GM12878 (cell line): ENCODE results near the gene HIBCH. TPM values are rescaled to one million over a fixed set of nuclear protein-coding genes. Genes with fewer than 3 reads are reported as not detected.

Experiments used
- ATAC-seq: fragments of 200-7000 bp; cut with Tn5 transposase; 3 replicates; pipeline ENCODE4 v1.9.1; 2020; ENCODE audit warnings: mild to moderate bottlenecking, moderate library complexity
- BruUV-seq: library from RNA; stranded (reverse); fragments of 400-500 nt; replicated peaks from 2 replicates; lab custom pipeline; 2021; lab: Mats Ljungman, UMichigan
- CTCF ChIA-PET: fragments of 300-600 bp; sonication (Branson Sonifier 250); formaldehyde crosslinking; extraction: SDS; loops from one replicate; lab custom pipeline; 2021; ENCODE audit warnings: inconsistent platforms; lab: Yijun Ruan, JAX
- POLR2A ChIA-PET: fragments of 350-600 bp; formaldehyde crosslinking; extraction: SDS; loops from one replicate; lab custom pipeline; 2021; ENCODE audit warnings: inconsistent platforms; lab: Charles Lee
- RAD21 ChIA-PET: fragments of 300-600 bp; sonication (Branson Sonifier 250); formaldehyde crosslinking; loops from one replicate; lab custom pipeline; 2023; ENCODE audit warnings: antibody characterized with exemption; ENCODE audit not compliant: unreplicated experiment; lab: Charles Lee
- SMC1A ChIA-PET: fragments of 300-600 bp; sonication (Branson Sonifier 250); formaldehyde crosslinking; loops from one replicate; lab custom pipeline; 2023; ENCODE audit not compliant: unreplicated experiment, uncharacterized antibody; lab: Charles Lee
- DNase-seq: peaks from one replicate; pipeline ENCODE4 v3.0.0-alpha.2; 2011; ENCODE audit warnings: low read depth, low spot score
- FAIRE-seq: peaks from 3 replicates; lab custom pipeline; 2011; peaks lifted over from hg19 to GRCh38; lab: Jason Lieb, UNC
- H2AFZ ChIP-seq: 2 replicates; pipeline ENCODE4 v1.6.0; 2011; ENCODE audit warnings: low read depth, low read length, control low read depth; ENCODE audit not compliant: control insufficient read depth
- H3K27ac ChIP-seq: 2 replicates; pipeline ENCODE4 v1.5.1; 2011; ENCODE audit warnings: control low read depth; ENCODE audit not compliant: control insufficient read depth, insufficient read depth
- H3K27me3 ChIP-seq, 2 experiments: replicated peaks in 1 of 2; 2 replicates each; pipeline versions ENCODE4 v1.6.0 to v1.6.1; 2011; ENCODE audit warnings: low read length in 1 of 2; ENCODE audit not compliant: control insufficient read depth in 2 of 2, insufficient read depth in 2 of 2
- H3K36me3 ChIP-seq, 2 experiments: 2 replicates each; pipeline ENCODE4 v1.5.1; 2011; ENCODE audit warnings: low read length in 1 of 2; ENCODE audit not compliant: control insufficient read depth in 2 of 2, insufficient read depth in 2 of 2
- H3K4me1 ChIP-seq: 2 replicates; pipeline ENCODE4 v1.6.1; 2011; ENCODE audit warnings: mild to moderate bottlenecking, low read length, moderate library complexity, mixed read lengths; ENCODE audit not compliant: control insufficient read depth, insufficient read depth
- H3K4me2 ChIP-seq: 2 replicates; pipeline ENCODE4 v1.6.0; 2011; ENCODE audit warnings: control low read depth; ENCODE audit not compliant: control insufficient read depth, insufficient read depth
- H3K4me3 ChIP-seq: fragments of 200-600 bp; sonication (generic); 2 replicates; pipeline ENCODE4 v1.5.1; 2016
- H3K79me2 ChIP-seq: 2 replicates; pipeline ENCODE4 v1.6.0; 2011; ENCODE audit warnings: low read length; ENCODE audit not compliant: control insufficient read depth, insufficient read depth
- H3K9ac ChIP-seq: 2 replicates; pipeline ENCODE4 v1.8.0; 2011; ENCODE audit warnings: low read length, control low read depth, mixed read lengths; ENCODE audit not compliant: control insufficient read depth, insufficient read depth
- H3K9me3 ChIP-seq: replicated peaks from 3 replicates; pipeline ENCODE4 v1.5.1; 2011; ENCODE audit warnings: mild to moderate bottlenecking, low read length; ENCODE audit not compliant: control insufficient read depth, insufficient read depth
- H4K20me1 ChIP-seq: 2 replicates; pipeline ENCODE4 v1.6.0; 2011; ENCODE audit not compliant: control insufficient read depth, insufficient read depth
- ATF7 ChIP-seq: fragments of 450-650 bp; IDR thresholded peaks from 2 replicates; pipeline ENCODE4 v1.6.1; 2016; ENCODE audit warnings: low read depth, mild to moderate bottlenecking
- DPF2 ChIP-seq: fragments of 450-650 bp; IDR thresholded peaks from 2 replicates; pipeline ENCODE4 v1.6.1; 2017; ENCODE audit warnings: mild to moderate bottlenecking
- JUNB ChIP-seq: IDR thresholded peaks from 2 replicates; pipeline ENCODE4 v1.6.1; 2016; ENCODE audit warnings: antibody characterized with exemption, mild to moderate bottlenecking
- JUND ChIP-seq: IDR thresholded peaks from 2 replicates; pipeline ENCODE4 v1.6.1; 2012; ENCODE audit warnings: low read depth, mild to moderate bottlenecking, low read length, improper control_type of control experiment, moderate library complexity
- NFYB ChIP-seq: IDR thresholded peaks from 2 replicates; pipeline ENCODE4 v1.6.1; 2011; ENCODE audit warnings: low read depth, mild to moderate bottlenecking, low read length, improper control_type of control experiment, moderate library complexity; ENCODE audit not compliant: insufficient read depth
- POLR2AphosphoS2 ChIP-seq: IDR thresholded peaks from 2 replicates; pipeline ENCODE4 v1.6.1; 2011; ENCODE audit warnings: low read depth, mild to moderate bottlenecking, low read length, improper control_type of control experiment, moderate library complexity
- RUNX3 ChIP-seq: IDR thresholded peaks from 2 replicates; pipeline ENCODE4 v1.6.1; 2012; ENCODE audit warnings: low read length, inconsistent platforms
- SIX5 ChIP-seq: IDR thresholded peaks from 2 replicates; pipeline ENCODE4 v1.6.1; 2011; ENCODE audit warnings: mild to moderate bottlenecking, low read depth, low read length, moderate library complexity; ENCODE audit not compliant: severe bottlenecking
- SP1 ChIP-seq: IDR thresholded peaks from one replicate; pipeline ENCODE4 v1.6.1; 2011; ENCODE audit warnings: low read depth, low read length
- WRNIP1 ChIP-seq: IDR thresholded peaks from 2 replicates; pipeline ENCODE4 v1.6.1; 2011; ENCODE audit warnings: low read depth, low read length, improper control_type of control experiment, borderline replicate concordance
- WGBS: methylation state at CpG from one replicate; pipeline ENCODE4 v1.1.6; 2016; ENCODE audit warnings: low lambda C conversion rate; ENCODE audit not compliant: insufficient replicate concordance, insufficient coverage; ENCODE audit errors: missing lambda C conversion rate; 5-methylcytosine and 5-hydroxymethylcytosine counted together
- in situ Hi-C: fragments of 300-500 bp; cut with MboI; formaldehyde crosslinking; loops from 9 replicates; pipeline ENCODE4 v1.14.3; 2018; ENCODE audit warnings: mixed read lengths
- intact Hi-C: fragments of 100-400 bp; cut with micrococcal nuclease; formaldehyde crosslinking; loops from one replicate; pipeline ENCODE4 v1.14.2; 2022; ENCODE audit not compliant: unreplicated experiment
- polyA plus RNA-seq, 11 experiments: library from polyadenylated mRNA; depleted of rRNA in 4 of 11; unstranded in 6 of 11; stranded (reverse) in 5 of 11; fragments of >200 nt; fragmentation: Nextera tagmentation in 4 of 11; fragmentation: Illumina TruSeq in 1 of 11; extraction: Ambion mirVana in 4 of 11; extraction: Trizol in 1 of 11; gene quantifications; 1 replicate in 1 of 11; 2 replicates in 10 of 11; pipeline versions ENCODE4 v1.2.1 to v1.2.3, GENCODE V29; 2011 to 2016; ENCODE audit warnings: inconsistent platforms in 2 of 11, missing spikeins in 2 of 11, low read depth in 1 of 11
- total RNA-seq, 4 experiments: library from RNA; depleted of rRNA in 3 of 4; stranded (reverse); fragments of >200 nt in 3 of 4; fragmentation: Illumina TruSeq in 1 of 4; extraction: Trizol in 1 of 4; gene quantifications; 2 replicates each; pipeline versions ENCODE4 v1.2.1 to v1.2.3, GENCODE V29; 2013 to 2021
- TF ChIP-seq, protein P1 (sequence below): IDR thresholded peaks from 2 replicates; pipeline ENCODE4 v1.6.1; 2011; ENCODE audit warnings: low read depth, mild to moderate bottlenecking, low read length, moderate library complexity, borderline replicate concordance; ENCODE audit errors: extremely low read depth
- TF ChIP-seq, protein P2 (sequence below): fragments of 450-650 bp; formaldehyde crosslinking; IDR thresholded peaks from 2 replicates; pipeline ENCODE4 v1.5.0; 2022; ENCODE audit warnings: mild to moderate bottlenecking, missing genetic modification characterization

HIBCH gene
- total and polyA plus RNA-seq, 10 of the 15 experiments (the other 5 are each of a cell fraction or from before 2014, with no cell fraction given), result 22.3 to 81.0 (median 37.4) TPM

DNA sequence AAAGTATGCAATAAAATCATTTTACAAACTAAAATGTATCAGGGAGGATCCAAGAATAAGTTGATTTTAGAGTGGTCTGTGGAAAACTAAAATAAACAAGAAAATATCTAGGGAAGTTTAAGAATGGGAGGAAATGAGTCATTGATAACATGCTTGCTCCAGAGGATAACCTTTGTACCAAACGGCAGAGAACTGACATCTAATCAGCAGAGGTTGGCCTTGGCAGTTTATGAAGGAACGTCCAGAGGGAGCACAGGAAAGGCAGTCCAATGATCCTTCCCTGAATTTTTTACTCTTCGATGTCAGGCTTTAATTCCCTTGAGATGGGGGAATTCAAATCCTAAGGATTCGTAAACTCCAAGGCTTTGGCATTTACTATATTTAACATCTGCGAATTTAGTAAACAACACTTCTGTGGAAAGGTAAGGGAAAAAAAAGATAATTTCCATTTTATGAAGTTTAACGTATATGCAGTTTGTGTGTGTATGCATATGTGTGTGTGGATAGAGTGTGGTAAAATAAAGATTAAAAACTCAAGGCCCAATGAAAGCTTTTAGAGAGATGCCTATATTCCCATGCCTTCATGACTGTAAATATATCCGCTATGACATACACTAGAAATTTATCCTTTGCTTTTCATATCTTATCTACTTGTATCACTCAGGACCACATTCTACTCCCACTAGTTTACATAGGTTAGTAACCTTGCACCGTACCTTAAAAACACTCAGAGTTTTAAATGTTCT is 15.0 kb upstream of the HIBCH start:
- RAD21 ChIA-PET, result no interaction called here
- H3K27me3 ChIP-seq, result no peaks in the 10 kb centered on the region
- TF ChIP-seq ATF7 (no peak), DPF2 (no peak), JUNB (no peak), NFYB (no peak), POLR2AphosphoS2 (no peak)
- TF ChIP-seq, protein P1, sequence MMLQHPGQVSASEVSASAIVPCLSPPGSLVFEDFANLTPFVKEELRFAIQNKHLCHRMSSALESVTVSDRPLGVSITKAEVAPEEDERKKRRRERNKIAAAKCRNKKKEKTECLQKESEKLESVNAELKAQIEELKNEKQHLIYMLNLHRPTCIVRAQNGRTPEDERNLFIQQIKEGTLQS, result no peak
- no peaks in the 10 kb centered on the region for H4K20me1 ChIP-seq
- FAIRE-seq (no peak), DNase-seq (no peak), ATAC-seq (no peak)
- POLR2A ChIA-PET, result no interaction called here
- no peak overlapping the region for H3K9ac ChIP-seq
- no peak overlapping the region for H2AFZ ChIP-seq
- in situ Hi-C loops (no loop called here), intact Hi-C loops (no loop called here)
- BruUV-seq, result no TSS peak
- H3K27ac ChIP-seq, result no peak overlapping the region
- SMC1A ChIA-PET, result no interaction called here
- H3K79me2 ChIP-seq, result no peaks in the 10 kb centered on the region
- H3K36me3 ChIP-seq, result no peaks in the 10 kb centered on the region
- CTCF ChIA-PET, result no interaction called here
- no peaks in the 10 kb centered on the region for H3K9me3 ChIP-seq
- no peak overlapping the region for H3K4me2 ChIP-seq
- H3K4me3 ChIP-seq, result no peak overlapping the region
- WGBS, result 68% methylated on average over 8 of the region's 8 CpGs
- no peaks in the 10 kb centered on the region for H3K4me1 ChIP-seq

DNA sequence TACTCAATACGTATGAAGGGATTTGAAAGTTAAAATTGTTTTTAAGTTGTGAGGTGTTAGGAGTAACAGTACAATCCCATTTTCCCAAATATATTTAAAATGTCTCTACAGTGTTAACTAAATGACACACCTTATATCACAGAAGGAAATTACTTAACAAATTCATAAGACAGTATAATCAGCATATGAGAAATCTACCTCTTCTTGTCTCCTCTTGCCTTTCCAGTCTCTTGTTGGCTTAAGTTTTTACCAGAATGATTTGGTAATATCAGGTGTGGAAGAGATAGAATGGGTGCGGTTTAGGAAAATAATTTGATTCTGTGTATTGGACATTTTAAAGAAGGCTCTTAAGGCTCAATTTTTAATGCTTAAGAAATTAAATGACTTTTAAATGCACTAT is 14.3 kb upstream of the HIBCH start:
- no peak for ATAC-seq
- ChIA-PET CTCF (interaction anchor here (2.8 kb wide), 1 partner anchor 9 kb away, joined by 10 read pairs; the partner anchor contains the start of gene INPP1), RAD21 (no interaction called here), POLR2A (no interaction called here), SMC1A (no interaction called here)
- no peak overlapping the region for H3K4me3 ChIP-seq
- DNase-seq, result no peak
- in situ Hi-C loops, result no loop called here
- H3K4me1 ChIP-seq, result no peaks in the 10 kb centered on the region
- FAIRE-seq, result no peak
- no peak overlapping the region for H3K4me2 ChIP-seq
- H3K9ac ChIP-seq, result no peak overlapping the region
- no peaks in the 10 kb centered on the region for H3K9me3 ChIP-seq
- H3K79me2 ChIP-seq, result no peaks in the 10 kb centered on the region
- no peak overlapping the region for H2AFZ ChIP-seq
- no peak overlapping the region for H3K27ac ChIP-seq
- no peaks in the 10 kb centered on the region for H3K36me3 ChIP-seq
- no TSS peak for BruUV-seq
- WGBS, result 70% methylated on average over 2 of the region's 2 CpGs
- H4K20me1 ChIP-seq, result no peaks in the 10 kb centered on the region
- intact Hi-C loops, result no loop called here
- no peaks in the 10 kb centered on the region for H3K27me3 ChIP-seq
- TF ChIP-seq SIX5, result no peak
- TF ChIP-seq, protein P2, sequence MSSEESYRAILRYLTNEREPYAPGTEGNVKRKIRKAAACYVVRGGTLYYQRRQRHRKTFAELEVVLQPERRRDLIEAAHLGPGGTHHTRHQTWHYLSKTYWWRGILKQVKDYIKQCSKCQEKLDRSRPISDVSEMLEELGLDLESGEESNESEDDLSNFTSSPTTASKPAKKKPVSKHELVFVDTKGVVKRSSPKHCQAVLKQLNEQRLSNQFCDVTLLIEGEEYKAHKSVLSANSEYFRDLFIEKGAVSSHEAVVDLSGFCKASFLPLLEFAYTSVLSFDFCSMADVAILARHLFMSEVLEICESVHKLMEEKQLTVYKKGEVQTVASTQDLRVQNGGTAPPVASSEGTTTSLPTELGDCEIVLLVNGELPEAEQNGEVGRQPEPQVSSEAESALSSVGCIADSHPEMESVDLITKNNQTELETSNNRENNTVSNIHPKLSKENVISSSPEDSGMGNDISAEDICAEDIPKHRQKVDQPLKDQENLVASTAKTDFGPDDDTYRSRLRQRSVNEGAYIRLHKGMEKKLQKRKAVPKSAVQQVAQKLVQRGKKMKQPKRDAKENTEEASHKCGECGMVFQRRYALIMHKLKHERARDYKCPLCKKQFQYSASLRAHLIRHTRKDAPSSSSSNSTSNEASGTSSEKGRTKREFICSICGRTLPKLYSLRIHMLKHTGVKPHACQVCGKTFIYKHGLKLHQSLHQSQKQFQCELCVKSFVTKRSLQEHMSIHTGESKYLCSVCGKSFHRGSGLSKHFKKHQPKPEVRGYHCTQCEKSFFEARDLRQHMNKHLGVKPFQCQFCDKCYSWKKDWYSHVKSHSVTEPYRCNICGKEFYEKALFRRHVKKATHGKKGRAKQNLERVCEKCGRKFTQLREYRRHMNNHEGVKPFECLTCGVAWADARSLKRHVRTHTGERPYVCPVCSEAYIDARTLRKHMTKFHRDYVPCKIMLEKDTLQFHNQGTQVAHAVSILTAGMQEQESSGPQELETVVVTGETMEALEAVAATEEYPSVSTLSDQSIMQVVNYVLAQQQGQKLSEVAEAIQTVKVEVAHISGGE (CRISPR knock-in tag), result no peak
- TF ChIP-seq RUNX3, result no peak
- no peak for TF ChIP-seq JUND
- no peak for TF ChIP-seq WRNIP1
- no peak for TF ChIP-seq SP1
